GM12891 (cell line): ENCODE data around the gene AP1M1.
"Not testable (repeated sequence)": the region's sequence is repeated elsewhere in the genome, so short reads cannot be mapped to it uniquely, and the experiment has no call there.

Experiments used
- DNase-seq: peaks from one replicate; pipeline ENCODE4 v3.0.0; 2011; ENCODE audit warnings: low spot score; ENCODE audit not compliant: insufficient read length
- FAIRE-seq: peaks from 2 replicates; lab custom pipeline; 2011; peaks lifted over from hg19 to GRCh38; lab: Jason Lieb, UNC
- PAX5 ChIP-seq: IDR thresholded peaks from 2 replicates; pipeline ENCODE4 v1.6.1; 2011; ENCODE audit warnings: low read length, moderate library complexity, mild to moderate bottlenecking; ENCODE audit not compliant: insufficient read depth, severe bottlenecking
- POLR2A ChIP-seq: IDR thresholded peaks from 2 replicates; pipeline ENCODE4 v1.6.1; 2011; ENCODE audit warnings: low read depth, low read length, control low read depth
- POLR2AphosphoS5 ChIP-seq: IDR thresholded peaks from 2 replicates; pipeline ENCODE4 v1.6.1; 2011; ENCODE audit warnings: low read depth, low read length, control low read depth
- POU2F2 ChIP-seq: IDR thresholded peaks from 2 replicates; pipeline ENCODE4 v1.6.1; 2011; ENCODE audit warnings: low read depth, mild to moderate bottlenecking, control low read depth, low read length, moderate library complexity
- SPI1 ChIP-seq: IDR thresholded peaks from 2 replicates; pipeline ENCODE4 v1.6.1; 2011; ENCODE audit warnings: low read depth, low read length, control low read depth
- TAF1 ChIP-seq: IDR thresholded peaks from 2 replicates; pipeline ENCODE4 v1.6.1; 2011; ENCODE audit warnings: low read depth, low read length, control low read depth

Gene AP1M1

GRCh38 chr19:16265890-16266585, 68.3 kb downstream of the AP1M1 start:
- no peak for DNase-seq
- no peak for FAIRE-seq
- TF ChIP-seq POLR2A: no peak
- no peak for TF ChIP-seq POLR2AphosphoS5
- no peak for TF ChIP-seq SPI1
- TF ChIP-seq POU2F2: no peak
- no peak for TF ChIP-seq TAF1
- no peak for TF ChIP-seq PAX5

- FAIRE-seq: no peak
- no peak for DNase-seq
- TF ChIP-seq TAF1: no peak
- TF ChIP-seq POU2F2: no peak
- TF ChIP-seq POLR2A: no peak
- no peak for TF ChIP-seq POLR2AphosphoS5
- TF ChIP-seq SPI1: no peak
- TF ChIP-seq PAX5: no peak
Measured at GRCh38 chr19:16266586-16266942, 68.9 kb downstream of the AP1M1 start.

- FAIRE-seq (no peak), DNase-seq (no peak)
- no peak for TF ChIP-seq POLR2AphosphoS5
- no peak for TF ChIP-seq TAF1
- no peak for TF ChIP-seq POU2F2
- TF ChIP-seq SPI1: no peak
- TF ChIP-seq POLR2A: no peak
- no peak for TF ChIP-seq PAX5
Measured at GRCh38 chr19:16268676-16269319, 71.1 kb downstream of the AP1M1 start.

- DNase-seq (no peak), FAIRE-seq (no peak)
- TF ChIP-seq POU2F2: no peak
- no peak for TF ChIP-seq POLR2AphosphoS5
- TF ChIP-seq POLR2A: no peak
Measured at GRCh38 chr19:16272945-16273344, 75.2 kb downstream of the AP1M1 start.

GRCh38 chr19:16274447-16274846, 76.7 kb downstream of the AP1M1 start:
- no peak for DNase-seq
- TF ChIP-seq POU2F2: no peak
- TF ChIP-seq POLR2A: no peak
- TF ChIP-seq POLR2AphosphoS5: no peak
- TF ChIP-seq TAF1: no peak
- no peak for TF ChIP-seq PAX5
- TF ChIP-seq SPI1: no peak
- no peak for FAIRE-seq

- FAIRE-seq (no peak), DNase-seq (no peak)
- no peak for TF ChIP-seq POLR2AphosphoS5
- no peak for TF ChIP-seq PAX5
- TF ChIP-seq SPI1: no peak
- no peak for TF ChIP-seq POLR2A
- no peak for TF ChIP-seq TAF1
- TF ChIP-seq POU2F2: no peak
Measured at GRCh38 chr19:16280306-16280705, 82.6 kb downstream of the AP1M1 start.

- TF ChIP-seq POLR2A (no peak), POU2F2 (no peak), POLR2AphosphoS5 (no peak), PAX5 (no peak), TAF1 (no peak), SPI1 (no peak)
- no peak for FAIRE-seq
- no peak for DNase-seq
Measured at GRCh38 chr19:16281743-16282142, 84.0 kb downstream of the AP1M1 start.

GRCh38 chr19:16283210-16284061, 85.7 kb downstream of the AP1M1 start:
- peak; percentile 82 for FAIRE-seq
- TF ChIP-seq PAX5: no peak
- no peak for TF ChIP-seq TAF1
- peak; percentile 23; the same call in 1 of the 2 replicates for TF ChIP-seq SPI1
- no peak for TF ChIP-seq POLR2AphosphoS5
- TF ChIP-seq POLR2A: no peak
- 0 out of 2 replicates have a peak, but pooled peaks have one; percentile 15 for TF ChIP-seq POU2F2
- peak; percentile 78 for DNase-seq

GRCh38 chr19:16284505-16284904, 86.8 kb downstream of the AP1M1 start:
- TF ChIP-seq TAF1: no peak
- no peak for TF ChIP-seq POLR2A
- no peak for TF ChIP-seq POU2F2
- TF ChIP-seq POLR2AphosphoS5: no peak
- TF ChIP-seq PAX5: no peak
- no peak for TF ChIP-seq SPI1
- DNase-seq: no peak
- no peak for FAIRE-seq

GRCh38 chr19:16285079-16285478, 87.4 kb downstream of the AP1M1 start:
- FAIRE-seq, DNase-seq: not testable (repeated sequence)
